AG04450 (cell line): ENCODE results near the gene ETV1. TPM values are rescaled to one million over a fixed set of nuclear protein-coding genes. Genes with fewer than 3 reads are reported as not detected.
A peak's percentile ranks its signal among the peaks of the same experiment; 100 is the strongest.

Experiments
- CTCF ChIA-PET: fragments of 300-600, 350-600 bp; formaldehyde crosslinking; extraction: SDS; loops from one replicate; lab custom pipeline; 2022; ENCODE audit warnings: antibody characterized with exemption, inconsistent platforms; lab: Charles Lee
- POLR2A ChIA-PET: fragments of 350-600 bp; formaldehyde crosslinking; extraction: SDS; loops from one replicate; lab custom pipeline; 2021; ENCODE audit warnings: antibody characterized with exemption, inconsistent platforms; lab: Yijun Ruan, JAX
- DNase-seq: peaks from one replicate; pipeline ENCODE4 v3.0.0-alpha.2; 2011; ENCODE audit warnings: low read depth, low spot score
- H3K27ac ChIP-seq: one replicate; pipeline ENCODE4 v1.5.1; 2012; ENCODE audit warnings: low read depth, low read length, control low read depth
- H3K27me3 ChIP-seq: one replicate; pipeline ENCODE4 v1.6.0; 2012; ENCODE audit warnings: low read length; ENCODE audit not compliant: control insufficient read depth, insufficient read depth
- H3K4me3 ChIP-seq: 2 replicates; pipeline ENCODE4 v1.5.1; 2011; ENCODE audit warnings: mild to moderate bottlenecking, low read depth, low read length, control low read depth
- H3K9me3 ChIP-seq: 2 replicates; pipeline ENCODE4 v1.5.1; 2012; ENCODE audit warnings: low read length; ENCODE audit not compliant: control insufficient read depth, insufficient read depth
- CTCF ChIP-seq: IDR thresholded peaks from 2 replicates; pipeline ENCODE4 v1.5.1; 2011; ENCODE audit warnings: low read depth, low read length, control low read depth, inconsistent platforms
- polyA plus RNA-seq: library from polyadenylated mRNA; depleted of rRNA; stranded (reverse); fragments of >200 nt; gene quantifications from 2 replicates; pipeline ENCODE4 v1.2.3, GENCODE V29; 2011

Gene ETV1
- polyA plus RNA-seq, 1 experiment, result 14.9 TPM

GRCh38 chr7:14001139-14001538 lies 11.7 kb upstream of the ETV1 start:
- Histone ChIP-seq H3K27ac (no peak overlapping the region), H3K27me3 (no peaks in the 10 kb centered on the region), H3K9me3 (no peaks in the 10 kb centered on the region), H3K4me3 (no peak overlapping the region)
- POLR2A ChIA-PET, result interaction anchor here (1.0 kb wide), 1 partner anchor 12 kb away, joined by 3 read pairs; the partner anchor contains the start of gene ETV1
- no peak for TF ChIP-seq CTCF
- no peak for DNase-seq
- CTCF ChIA-PET, result no interaction called here

- TF ChIP-seq CTCF, result no peak
- no peak for DNase-seq
- H3K9me3 ChIP-seq, result no peaks in the 10 kb centered on the region
- POLR2A ChIA-PET, result interaction anchor here (1.0 kb wide), 1 partner anchor 11 kb away, joined by 3 read pairs; the partner anchor contains the start of gene ETV1
- H3K27me3 ChIP-seq, result no peaks in the 10 kb centered on the region
- H3K27ac ChIP-seq, result no peak overlapping the region
- H3K4me3 ChIP-seq, result no peak overlapping the region
- CTCF ChIA-PET, result interaction anchor here (0.5 to 1.3 kb wide), 3 partner anchors 11 to 257 kb away, joined by 3 to 4 read pairs (median 3); partner anchors contain the start of gene ETV1
Observed at GRCh38 chr7:14000247-14000646, 10.8 kb upstream of the ETV1 start.

DNA sequence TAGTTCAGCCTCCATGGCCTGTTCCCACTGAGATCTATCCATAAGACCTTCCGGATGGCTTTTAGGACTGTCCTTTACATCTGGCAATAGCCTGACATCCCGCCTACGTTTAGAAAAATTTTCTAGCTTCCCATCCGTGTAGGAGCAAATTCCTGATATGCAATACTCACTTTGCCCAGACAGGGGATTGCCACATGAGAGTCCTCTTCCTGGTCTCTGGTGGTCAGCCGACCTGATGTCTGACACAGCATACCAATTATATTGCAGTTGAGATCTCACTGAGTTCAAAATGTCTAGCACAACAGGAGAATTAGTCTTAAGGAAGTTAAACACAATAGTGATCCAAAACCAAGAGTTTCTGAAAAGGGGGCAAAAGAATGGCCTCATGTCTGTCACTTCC lies 9.4 kb upstream of the ETV1 start:
- no peak for TF ChIP-seq CTCF
- no peak for DNase-seq
- Histone ChIP-seq H3K9me3 (no peaks in the 10 kb centered on the region), H3K4me3 (no peak overlapping the region), H3K27ac (no peak overlapping the region), H3K27me3 (no peaks in the 10 kb centered on the region)
- POLR2A ChIA-PET, result no interaction called here
- CTCF ChIA-PET, result interaction anchor here (0.6 to 1.3 kb wide), 2 partner anchors 10 to 355 kb away, joined by 3 read pairs; partner anchors contain the start of gene ETV1

DNA sequence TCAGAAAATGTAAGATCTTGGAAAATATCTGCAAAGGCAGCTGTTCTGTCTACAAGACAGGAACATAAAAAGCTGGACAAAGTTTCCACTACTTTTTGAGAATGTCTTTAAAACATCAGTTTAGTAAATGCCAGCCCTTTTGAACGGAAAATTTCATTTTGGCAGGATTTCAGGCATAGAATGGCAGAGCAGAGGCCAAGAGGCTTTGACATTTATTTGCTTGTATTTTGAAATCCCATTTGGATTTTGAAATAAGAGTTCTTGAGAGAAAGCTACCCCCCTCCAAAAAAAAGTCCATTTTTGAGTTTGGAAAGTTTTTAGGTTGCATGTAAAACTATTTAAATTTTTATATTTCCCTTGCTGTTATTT lies 3.1 kb upstream of the ETV1 start:
- DNase-seq, result no peak
- H3K4me3 ChIP-seq, result peak overlapping the region; percentile 57; the same call in 1 of the 2 replicates
- CTCF ChIA-PET, result interaction anchor here (0.5 to 2.3 kb wide), 4 partner anchors 465 to 1022 kb away, joined by 3 to 11 read pairs (median 4); no protein-coding TSS in a partner anchor
- H3K9me3 ChIP-seq, result no peaks in the 10 kb centered on the region
- no peaks in the 10 kb centered on the region for H3K27me3 ChIP-seq
- TF ChIP-seq CTCF, result no peak
- POLR2A ChIA-PET, result interaction anchor here (0.7 kb wide), 1 partner anchor 36 kb away, joined by 3 read pairs; no protein-coding TSS in a partner anchor
- H3K27ac ChIP-seq, result peak overlapping the region; percentile 94

DNA sequence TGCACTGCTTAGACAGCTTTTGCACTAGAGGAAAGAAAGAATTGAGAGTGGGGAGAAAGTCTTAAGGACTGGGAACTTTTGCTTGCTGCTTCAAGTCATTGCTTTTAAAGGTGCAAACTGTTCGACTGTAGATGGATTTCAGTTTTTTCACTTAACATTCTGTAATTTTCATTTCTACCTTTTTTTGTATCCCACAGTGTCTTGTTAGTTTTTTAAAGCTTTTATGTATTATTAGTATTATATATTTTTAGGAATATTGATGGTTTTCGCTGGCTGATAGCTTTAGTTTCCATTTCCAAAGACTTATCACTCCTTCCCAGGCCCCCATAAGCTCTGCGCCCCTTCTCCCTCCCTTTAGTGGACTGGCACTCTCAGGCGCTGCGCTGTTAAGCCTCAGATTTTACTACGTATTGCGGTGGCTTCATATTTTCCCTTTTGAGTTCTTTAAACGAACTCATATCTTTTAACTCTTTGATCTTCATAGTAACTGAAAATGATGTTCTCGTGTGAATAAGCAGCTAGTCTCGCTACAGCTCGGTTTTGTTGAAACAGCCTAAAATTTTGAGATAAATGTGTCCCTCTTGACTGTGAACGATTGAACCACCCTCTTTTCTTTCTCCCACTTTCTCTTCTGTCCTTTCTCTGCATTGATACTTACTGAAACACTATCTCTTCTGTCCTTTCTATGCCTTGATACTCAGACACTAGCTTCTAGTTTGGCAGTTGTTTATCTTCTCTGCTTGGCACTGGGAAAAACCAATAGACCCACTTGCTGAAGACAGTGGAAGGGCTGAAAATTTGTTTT lies 2.5 kb upstream of the ETV1 start:
- H3K4me3 ChIP-seq, result peak overlapping the region; percentile 57
- no peaks in the 10 kb centered on the region for H3K9me3 ChIP-seq
- no peak for DNase-seq
- ChIA-PET CTCF (interaction anchor here (0.5 to 2.3 kb wide), 8 partner anchors 27 to 1022 kb away, joined by 3 to 11 read pairs (median 4); no protein-coding TSS in a partner anchor), POLR2A (interaction anchor here (0.6 to 3.8 kb wide), 6 partner anchors 11 to 451 kb away, joined by 3 to 24 read pairs (median 6); no protein-coding TSS in a partner anchor)
- no peaks in the 10 kb centered on the region for H3K27me3 ChIP-seq
- no peak for TF ChIP-seq CTCF
- peak overlapping the region; percentile 94 for H3K27ac ChIP-seq
